Gastrocnemius medialis (tissue), 4 donors: Measurements from ENCODE around the gene PPM1L.

Experiments used
- POLR2A ChIP-seq, 2 donors: fragments of 450-650 bp; IDR thresholded peaks; one replicate each; pipeline ENCODE4 v1.6.1; 2017; ENCODE audit warnings: antibody characterized with exemption in 2 of 2, mild to moderate bottlenecking in 2 of 2, moderate library complexity in 2 of 2
- TF ChIP-seq, protein P1 (sequence below), 5 experiments: fragments of 450-650 bp in 3 of 5; fragments of 200-600 bp in 2 of 5; sonication (generic) in 2 of 5; IDR thresholded peaks in 4 of 5; conservative IDR thresholded peaks in 1 of 5; 1 replicate in 4 of 5; 2 replicates in 1 of 5; pipeline ENCODE4 v1.5.1; 2016 to 2019; ENCODE audit warnings: antibody characterized with exemption in 5 of 5, mild to moderate bottlenecking in 3 of 5, moderate library complexity in 3 of 5

GRCh38 chr3:160906646-160907045 lies 150.6 kb downstream of the PPM1L start:
- TF ChIP-seq POLR2A (IDR thresholded peaks at IDR 0.05), result no peak
- TF ChIP-seq, protein P1, sequence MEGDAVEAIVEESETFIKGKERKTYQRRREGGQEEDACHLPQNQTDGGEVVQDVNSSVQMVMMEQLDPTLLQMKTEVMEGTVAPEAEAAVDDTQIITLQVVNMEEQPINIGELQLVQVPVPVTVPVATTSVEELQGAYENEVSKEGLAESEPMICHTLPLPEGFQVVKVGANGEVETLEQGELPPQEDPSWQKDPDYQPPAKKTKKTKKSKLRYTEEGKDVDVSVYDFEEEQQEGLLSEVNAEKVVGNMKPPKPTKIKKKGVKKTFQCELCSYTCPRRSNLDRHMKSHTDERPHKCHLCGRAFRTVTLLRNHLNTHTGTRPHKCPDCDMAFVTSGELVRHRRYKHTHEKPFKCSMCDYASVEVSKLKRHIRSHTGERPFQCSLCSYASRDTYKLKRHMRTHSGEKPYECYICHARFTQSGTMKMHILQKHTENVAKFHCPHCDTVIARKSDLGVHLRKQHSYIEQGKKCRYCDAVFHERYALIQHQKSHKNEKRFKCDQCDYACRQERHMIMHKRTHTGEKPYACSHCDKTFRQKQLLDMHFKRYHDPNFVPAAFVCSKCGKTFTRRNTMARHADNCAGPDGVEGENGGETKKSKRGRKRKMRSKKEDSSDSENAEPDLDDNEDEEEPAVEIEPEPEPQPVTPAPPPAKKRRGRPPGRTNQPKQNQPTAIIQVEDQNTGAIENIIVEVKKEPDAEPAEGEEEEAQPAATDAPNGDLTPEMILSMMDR (IDR thresholded peaks at IDR 0.05 in 4 of 5, conservative IDR thresholded peaks at IDR 0.05 in 1 of 5), result no peak
